HG02759 (cell line): Measurements from ENCODE around the gene TNNI3K.

Experiments
- ATAC-seq: cut with Tn5 transposase; IDR thresholded peaks from one replicate; pipeline ENCODE4 v1.9.1; 2021; ENCODE audit warnings: mild to moderate bottlenecking, moderate library complexity; ENCODE audit not compliant: unreplicated experiment

The TNNI3K gene

DNA sequence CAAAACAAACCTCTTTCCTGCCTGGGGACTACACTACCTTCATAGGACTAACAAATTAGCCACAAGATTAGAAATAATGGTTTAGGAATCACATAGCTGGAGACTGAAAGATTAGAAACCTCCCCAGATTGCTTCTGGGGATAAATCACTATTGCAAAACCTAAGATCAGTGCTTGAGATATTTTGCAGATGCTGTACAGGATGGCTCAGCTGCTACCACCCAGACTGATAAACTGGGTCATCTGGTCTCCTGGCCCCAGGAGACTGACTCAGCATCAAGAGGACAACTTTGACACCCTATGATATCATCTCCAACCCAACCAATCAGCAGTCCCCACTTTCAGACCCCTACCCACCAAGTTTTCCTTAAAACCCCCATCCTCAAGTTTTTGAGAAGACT, 140.2 kb downstream of the TNNI3K start:
- no peak for ATAC-seq

DNA sequence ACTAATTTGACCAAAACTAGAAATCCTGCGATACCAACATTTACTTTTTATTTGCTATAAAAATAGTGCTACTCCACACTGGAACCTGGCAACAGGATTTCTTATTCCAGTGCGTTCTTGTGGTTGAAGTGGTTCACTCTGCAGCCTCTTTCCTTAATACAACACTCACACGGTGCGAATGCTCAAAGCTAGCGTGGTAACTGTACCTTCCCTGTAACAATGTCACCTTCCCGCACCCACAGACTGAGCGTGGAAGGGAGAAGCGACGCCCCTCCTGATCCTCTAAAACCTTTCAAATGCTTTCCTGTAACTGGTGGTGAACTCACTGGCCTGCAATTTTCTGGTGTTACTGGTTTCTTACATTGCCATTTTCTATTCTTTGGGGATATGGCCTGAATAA, 145.1 kb downstream of the TNNI3K start:
- no peak for ATAC-seq

DNA sequence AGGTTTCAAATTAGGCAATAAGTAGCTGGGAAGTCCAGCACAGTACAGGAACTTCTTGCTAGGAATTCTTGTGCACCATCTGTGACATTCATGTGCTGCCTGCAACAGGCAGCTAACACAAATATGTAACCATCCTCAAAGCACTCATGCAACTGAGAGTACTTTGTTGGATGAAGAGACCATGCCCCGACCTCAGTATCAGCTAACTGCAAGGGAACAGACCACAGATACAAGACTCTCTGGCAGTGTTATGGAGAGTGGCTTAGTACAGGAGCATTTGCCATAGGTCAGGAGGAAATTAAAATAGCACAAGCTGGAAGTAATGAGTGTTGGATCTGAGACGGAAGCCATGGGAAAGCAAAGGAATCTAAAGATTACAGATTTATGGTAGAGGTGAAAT, 153.7 kb downstream of the TNNI3K start:
- ATAC-seq = no peak

DNA sequence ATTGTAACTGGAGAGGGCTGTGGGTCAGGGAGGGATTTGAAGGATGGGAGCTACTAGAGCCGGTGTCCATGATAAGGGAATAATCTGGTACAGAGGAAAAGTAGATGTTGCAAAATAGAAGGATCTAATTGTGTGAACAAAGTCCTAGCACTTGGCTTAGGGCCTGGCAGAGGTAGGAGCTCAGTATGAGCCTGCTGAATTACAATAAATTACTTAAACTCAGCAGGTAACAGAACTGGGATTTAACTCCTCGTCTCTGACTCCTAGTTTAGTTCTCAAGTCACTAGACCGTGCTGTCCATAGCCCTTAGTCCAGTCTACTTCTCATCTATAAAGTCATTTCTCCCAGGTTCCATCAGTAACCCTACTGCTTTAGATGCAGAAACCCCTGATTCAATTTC, 157.0 kb downstream of the TNNI3K start:
- no peak for ATAC-seq

DNA sequence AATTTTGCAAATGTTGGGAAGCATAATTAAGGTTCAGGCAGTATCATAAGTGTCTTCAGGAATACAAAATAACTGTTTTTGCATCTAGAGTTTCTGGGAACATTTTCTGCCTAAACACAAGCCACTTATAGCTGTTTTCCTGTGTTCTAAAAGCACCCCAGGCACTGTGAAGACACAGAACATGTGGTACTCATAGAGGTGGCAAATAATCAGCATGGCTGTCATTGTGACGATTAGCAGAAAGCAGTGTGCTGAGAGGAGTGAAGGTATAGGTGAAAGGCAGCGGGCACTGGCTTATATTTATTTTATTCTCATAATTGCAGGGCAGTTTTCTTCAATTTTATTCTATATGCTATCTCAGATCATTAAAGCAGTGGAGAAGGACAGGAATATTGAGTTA, 157.7 kb downstream of the TNNI3K start:
- no peak for ATAC-seq

DNA sequence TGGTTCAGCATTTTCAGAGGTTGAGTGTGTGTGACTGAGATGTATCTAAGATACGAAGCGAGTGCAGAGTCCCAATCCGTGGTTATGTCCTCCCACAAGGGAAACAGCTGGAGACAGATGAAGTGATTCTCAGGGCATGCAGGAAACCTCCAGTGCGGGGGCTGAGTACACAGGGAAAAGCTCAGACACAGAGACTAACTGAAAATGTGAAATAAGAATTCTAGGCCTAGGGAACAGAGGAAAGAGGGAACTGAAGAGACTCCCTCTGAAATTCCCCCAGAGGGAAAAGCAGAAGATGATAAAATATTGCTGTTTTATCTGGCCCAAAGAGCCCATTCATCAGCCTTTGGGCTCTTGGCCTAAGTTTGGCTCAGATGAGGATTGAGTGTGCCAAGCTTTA, 160.4 kb downstream of the TNNI3K start:
- no peak for ATAC-seq

DNA sequence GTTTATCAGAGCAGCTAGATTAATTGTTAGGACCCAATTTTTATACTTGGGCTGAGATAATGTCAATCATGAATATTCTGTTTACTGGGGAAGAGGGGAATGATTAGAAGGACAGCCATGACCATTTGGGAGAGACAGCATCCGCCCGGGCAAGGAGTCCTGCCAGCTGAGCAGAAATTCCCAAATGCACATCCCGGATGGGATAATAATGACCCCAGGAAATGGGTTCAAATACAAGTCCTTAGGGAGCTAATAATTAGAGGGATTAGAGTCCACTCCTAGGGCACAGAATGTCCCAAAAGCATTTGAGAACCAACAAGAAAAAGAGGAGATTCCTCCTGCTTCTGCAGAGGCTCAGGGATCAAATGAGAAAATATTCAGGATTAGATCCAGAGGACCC, 161.3 kb downstream of the TNNI3K start:
- ATAC-seq = no peak

DNA sequence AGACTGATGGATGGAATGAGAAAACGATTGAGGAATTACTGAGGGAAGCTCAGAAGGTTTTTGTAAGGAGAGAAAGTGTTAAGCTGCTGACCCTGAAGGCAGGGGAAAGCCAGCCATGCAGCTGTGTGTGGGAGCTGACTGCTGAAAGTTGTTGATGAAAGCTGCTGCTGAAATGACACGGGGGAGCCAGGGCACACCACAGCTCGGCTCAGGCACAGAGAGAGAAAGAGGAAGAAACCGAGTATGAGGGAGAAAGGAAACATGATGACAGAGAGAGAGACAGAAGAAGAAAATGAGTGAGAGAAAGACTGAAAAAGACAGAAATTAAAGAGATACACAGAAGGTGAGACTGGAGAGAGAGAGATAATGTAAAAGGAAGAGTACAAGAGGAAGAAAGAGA, 161.7 kb downstream of the TNNI3K start:
- ATAC-seq = peak; percentile 53

DNA sequence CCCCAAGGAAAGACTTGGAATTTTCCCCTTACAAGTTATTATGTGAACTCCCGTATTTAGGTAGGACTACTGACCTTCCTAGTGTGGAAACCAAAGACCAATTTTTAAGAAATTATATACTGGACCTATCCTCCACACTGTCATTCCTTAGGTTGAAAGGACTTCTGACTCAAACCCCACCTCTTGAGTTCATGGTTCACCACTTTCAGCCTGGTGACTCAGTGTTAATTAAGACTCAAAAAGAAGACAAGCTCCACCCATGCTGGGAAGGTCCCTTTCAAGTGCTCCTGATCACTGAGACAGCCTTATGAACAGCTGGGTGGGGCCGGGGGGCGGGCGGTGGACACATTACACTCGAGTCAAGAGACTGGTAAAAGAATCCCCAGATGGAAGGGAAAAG, 164.1 kb downstream of the TNNI3K start:
- ATAC-seq = peak; percentile 76

DNA sequence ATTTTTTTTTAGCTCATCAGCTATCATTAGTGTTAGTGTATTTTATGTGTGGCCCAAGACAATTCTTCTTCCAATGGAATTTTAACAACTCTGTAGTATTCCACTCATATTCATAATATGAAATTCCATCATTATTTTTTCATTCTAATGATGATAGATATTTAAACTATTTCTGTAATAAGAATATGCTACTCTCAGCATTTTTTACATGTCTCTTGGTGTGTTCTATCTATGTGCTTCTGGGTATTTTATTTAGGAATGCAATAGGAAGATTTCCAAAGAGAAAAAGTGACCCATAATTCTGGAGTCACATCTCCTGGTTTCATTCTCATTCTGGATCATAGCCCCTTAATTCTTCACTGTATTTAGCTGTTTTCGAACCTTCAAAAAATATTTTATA, 167.7 kb downstream of the TNNI3K start:
- no peak for ATAC-seq

DNA sequence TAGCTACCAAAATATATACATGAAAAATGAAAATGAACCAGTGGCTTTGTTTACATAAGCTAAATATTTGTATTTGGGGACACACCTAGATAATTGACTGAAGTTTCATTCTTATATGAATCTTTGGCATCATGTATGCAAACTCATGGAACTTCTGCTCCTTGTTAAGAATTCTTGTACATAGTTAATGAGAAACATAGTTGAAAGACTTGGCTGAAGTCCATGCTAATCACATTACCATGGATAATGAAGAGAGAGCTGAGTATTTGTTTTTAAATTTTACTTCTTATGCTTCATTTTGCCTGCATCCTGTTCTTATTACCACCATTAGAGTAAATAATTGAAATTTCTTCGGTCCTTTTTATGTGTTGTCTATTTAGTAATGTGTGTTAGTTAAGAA, 168.4 kb downstream of the TNNI3K start:
- ATAC-seq = no peak

DNA sequence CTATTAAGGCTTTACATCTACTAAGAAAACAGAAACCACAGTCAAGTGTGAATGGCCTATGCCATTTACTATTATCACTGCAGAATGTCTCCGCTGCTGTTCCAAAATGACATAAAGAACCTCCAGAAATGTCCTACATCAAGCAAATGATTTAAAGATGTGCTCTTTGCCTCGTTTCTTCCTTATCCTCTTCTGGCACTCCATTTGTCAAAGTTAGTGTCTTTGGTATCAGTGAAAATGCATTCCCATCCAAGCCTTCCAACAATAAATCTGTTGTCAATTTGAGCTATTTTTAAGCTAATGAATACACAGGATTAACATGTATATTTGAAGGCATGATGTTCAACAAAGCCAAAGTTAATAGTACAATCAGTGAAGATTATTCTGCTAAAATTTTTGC, 171.6 kb downstream of the TNNI3K start:
- no peak for ATAC-seq

DNA sequence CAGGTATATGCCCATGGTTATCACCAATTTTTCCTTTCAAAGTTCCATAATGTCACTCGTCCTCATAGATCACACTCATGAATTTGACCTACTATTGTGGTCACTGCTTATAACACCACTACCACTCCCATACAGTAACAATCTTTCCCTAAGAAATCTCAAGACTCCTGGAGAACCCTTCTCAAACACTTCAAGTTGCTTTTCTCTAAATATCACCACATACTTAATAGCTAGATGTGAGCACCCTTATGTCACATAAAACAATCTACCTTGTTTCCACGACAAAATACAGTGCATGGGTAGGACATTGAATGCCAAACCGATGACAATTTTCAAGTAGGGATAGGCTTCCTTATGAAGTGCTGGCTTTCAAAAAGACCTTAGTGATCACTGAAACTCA, 172.7 kb downstream of the TNNI3K start:
- no peak for ATAC-seq

DNA sequence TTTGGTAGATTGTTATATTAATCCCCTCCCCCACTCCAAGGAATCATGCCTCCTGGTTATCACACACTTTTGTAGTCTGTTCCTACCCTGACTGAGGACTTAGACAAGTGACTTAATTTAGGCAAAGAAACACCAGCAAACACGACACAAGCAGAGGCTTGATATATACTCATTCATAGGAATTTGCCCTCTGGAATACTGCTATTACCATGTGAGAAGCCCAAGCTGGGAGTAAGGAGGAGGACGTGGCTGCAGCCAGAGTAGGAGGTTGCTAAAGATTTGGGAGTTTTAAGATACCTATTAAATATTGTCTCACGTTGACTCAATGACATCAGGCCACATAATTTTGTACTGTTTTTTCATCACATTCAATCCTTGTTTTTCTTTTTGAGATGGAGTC, 177.1 kb downstream of the TNNI3K start:
- ATAC-seq = no peak

DNA sequence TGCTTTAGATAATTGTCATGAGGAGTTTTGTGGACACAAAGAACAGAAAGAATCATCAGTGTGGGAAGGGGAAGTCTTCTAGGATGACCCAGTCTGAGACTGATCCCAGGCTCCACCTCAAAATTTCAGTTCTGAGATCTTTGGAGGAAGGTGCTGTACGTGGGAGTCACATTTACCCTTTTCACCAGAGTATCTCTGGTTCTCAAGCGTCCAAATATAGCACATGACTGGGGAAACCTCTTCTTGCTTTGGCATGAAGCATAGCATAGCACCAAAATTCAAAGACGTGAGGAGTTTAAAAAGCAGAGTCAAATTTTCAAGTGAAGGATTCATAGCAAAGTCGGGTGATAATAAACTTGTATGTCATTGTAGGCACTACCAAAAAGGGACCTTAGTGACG, 180.7 kb downstream of the TNNI3K start:
- ATAC-seq = no peak

DNA sequence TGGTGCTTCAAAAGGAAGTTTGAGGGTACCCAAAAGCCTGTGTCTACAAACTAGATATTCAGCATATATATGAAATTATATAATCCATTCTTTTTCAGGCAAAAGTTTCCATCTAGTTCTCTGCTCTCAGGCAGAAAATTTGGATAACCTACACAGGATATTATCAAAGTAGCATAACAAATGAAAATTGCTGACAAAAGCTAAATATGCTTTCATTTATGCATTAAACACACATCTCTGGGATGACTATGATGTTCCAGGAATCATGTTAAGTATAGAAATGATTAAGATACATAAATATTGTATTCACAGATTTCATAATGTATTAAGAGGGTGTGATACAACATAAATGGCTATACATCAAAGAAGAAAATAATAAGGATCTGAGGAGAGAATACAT, 184.4 kb downstream of the TNNI3K start:
- no peak for ATAC-seq

DNA sequence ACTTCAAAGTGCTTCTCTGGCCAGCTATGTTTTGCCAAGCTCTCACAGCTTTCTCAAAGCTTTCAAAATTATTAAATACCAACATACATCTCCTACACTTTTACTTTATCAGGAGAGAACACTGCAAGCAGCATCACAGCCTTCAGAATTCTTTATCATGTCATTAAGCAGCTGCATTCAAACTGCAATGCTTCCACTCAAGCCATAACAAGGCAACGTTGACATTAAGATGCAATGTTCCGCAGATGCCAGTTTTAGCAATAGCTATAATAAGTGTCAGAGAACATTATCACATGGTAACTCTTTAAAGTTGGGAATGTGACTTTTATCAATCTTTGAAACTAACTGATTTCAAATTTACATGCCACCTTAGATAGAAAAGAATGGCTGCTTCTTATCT, 185.3 kb downstream of the TNNI3K start:
- ATAC-seq = no peak

DNA sequence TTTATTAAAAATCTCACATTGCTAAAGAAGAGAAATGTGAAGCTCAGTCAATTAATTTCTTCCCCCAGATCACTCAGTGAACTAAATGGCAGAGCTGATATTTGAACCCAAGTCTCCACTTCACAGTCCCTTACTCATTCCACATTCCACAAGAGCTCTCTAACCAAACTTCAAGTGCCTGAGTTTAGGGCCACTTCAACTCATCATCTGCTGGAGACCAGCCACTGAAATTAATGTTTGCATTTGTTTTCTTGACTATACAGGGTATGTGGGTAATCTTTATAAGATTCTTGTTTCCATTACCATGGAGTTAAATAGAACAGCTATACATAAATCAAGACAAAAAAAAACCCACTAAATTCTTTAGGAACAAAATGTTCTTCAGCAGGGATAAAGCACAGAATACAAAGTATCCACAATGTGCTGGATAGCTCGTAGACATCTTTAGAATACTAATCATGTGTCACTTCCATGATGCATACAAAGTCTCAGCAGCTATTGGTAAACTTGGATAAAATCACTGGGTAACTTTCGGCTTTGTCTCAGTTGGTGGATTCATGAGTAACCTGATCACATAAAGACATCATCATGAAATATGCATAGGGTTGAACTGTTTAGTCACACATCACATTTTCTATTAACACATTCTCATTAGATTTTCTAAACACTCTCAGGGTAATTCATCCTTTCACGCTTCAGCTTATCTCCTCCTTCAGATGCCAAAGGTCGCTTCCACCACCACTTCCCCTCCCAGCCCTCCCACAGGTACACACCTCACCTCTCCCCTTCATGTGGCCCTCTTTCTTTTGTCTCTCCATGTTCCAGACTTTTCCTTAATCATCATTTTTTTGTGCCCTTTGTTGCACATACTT, 187.5 kb downstream of the TNNI3K start:
- no peak for ATAC-seq

DNA sequence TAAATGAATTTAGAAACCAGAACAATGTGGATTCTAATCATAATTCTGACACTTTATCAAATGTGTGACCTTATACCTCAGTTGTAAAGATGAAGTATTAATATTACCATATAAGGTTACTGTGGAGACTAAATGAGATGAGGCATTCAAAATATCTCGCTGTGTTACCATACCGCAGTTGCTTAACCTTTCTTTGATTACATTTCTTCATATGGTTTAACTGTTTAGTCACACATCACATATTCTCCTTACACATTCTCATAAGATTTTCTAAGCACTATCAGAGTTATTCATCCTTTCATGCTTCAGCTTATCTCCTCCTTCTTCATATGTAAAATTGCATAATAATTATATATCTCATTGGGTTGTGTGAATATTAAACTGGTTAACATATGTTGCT, 188.3 kb downstream of the TNNI3K start:
- ATAC-seq = no peak

DNA sequence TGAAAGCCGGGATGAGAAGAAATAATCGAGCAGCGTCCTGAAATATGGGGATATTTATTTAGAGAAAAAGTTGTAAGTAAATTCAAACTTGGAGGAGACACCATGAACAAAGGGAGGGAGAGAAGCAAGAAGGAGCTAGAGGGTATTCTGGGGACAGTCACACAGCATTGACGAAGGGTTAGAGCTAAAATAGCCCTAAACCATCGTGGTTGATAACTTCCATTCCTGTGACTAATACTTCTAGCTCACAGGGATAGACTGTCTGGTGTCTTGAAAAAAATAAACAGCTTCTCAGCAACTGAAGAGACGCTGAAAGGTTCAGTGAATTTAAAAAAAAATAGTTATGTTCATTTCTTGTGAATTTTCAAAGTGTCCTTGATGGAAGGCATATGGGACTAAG, 190.5 kb downstream of the TNNI3K start:
- no peak for ATAC-seq

DNA sequence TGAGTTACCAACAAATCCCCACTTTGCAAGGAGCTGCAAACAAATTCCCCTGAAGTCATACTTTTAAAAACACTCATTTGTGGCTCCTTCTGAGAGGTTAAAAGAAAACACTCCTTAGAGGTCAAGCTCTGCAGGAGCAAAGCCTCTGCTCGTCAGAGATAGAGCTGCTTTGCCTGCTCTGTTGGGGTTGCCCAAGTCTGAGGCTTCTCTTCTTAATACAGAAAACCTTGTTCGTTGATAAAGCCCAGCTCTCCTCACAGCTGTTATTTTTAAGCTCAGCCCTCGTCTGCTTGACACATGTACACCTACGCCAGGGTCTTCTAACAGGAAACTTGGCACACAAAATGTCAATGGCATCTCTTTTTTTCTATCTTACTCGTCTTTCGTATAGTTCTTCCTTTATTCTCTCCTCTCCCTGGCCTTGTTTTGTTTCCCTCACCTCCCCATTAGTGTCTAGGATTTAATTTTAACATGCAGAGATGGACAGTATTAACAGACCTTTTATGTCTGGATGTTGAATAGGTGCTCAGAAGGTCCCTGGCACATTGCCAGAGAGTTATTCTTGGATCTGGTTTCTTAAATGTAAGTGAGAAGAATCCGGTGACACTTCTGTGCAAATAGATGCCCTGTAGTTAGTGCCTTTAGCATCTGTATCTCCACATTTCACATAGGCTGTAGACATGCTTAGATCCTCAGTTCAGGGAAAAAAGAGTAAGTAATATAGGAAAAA, 191.2 kb downstream of the TNNI3K start:
- ATAC-seq = no peak

DNA sequence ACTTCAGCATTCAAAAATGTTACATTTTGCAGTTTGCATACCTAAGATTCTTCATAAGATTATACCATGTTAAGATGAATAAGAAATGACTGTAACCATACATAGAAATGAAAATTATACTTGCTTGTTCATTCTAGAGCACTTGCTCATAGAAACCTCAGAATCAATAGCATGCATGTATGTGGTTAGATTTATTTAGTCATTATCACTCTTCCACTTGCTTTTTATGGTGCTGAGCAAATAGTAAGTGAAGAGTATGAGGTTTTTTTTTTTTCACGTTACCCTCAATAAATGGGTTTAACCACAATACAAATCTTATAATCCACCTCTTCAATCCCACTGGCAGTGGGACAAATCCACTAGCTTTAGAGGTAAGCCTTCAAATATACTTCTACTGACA, 192.5 kb downstream of the TNNI3K start:
- no peak for ATAC-seq
